ENCODE data around the gene LAMC3. TPM values are rescaled to one million over a fixed set of nuclear protein-coding genes. Genes with fewer than 3 reads are reported as not detected.

Gene LAMC3
- total RNA-seq, 2 experiments from 2014 or later: 0.19 to 2.2 TPM

DNA sequence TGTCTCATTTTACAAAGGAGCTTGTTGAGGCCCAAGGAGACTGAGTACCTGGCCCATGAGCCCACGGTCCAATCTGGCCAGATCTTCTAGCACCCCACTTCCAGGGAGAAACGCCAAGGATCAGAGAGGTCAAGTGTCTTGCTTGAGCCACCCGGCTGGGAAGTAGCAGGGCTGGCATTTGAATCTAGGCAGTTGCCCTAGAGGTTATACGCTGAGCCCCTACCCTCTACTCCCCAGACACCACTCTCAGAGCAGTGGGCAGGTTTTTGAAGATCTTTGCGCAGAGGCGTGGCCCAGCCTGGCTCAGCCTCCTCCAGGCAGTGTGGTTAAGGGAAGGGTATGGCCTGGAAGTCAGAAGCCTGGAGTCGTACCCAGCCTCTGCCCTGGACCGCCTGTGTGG is 110.6 kb downstream of the LAMC3 start:
- H3K36me3 ChIP-seq (ENCODE audit: insufficient read depth, low read length): no peaks in the 10 kb centered on the region
- CTCF ChIA-PET (ENCODE audit: unreplicated experiment): no interaction called here
- no peak overlapping the region for H2AFZ ChIP-seq (ENCODE audit: low read length)
- H3K4me1 ChIP-seq (ENCODE audit: insufficient read depth, low read length, poor library complexity, severe bottlenecking): no peaks in the 10 kb centered on the region
- H3K4me3 ChIP-seq (ENCODE audit: low read depth, low read length, poor library complexity, severe bottlenecking): no peak overlapping the region
- intact Hi-C loops (cut with micrococcal nuclease; ENCODE audit: unreplicated experiment): no loop called here
- POLR2A ChIA-PET: interaction anchor here (0.7 kb wide), 1 partner anchor 10 kb away, joined by 3 read pairs; no protein-coding TSS in a partner anchor
- no peaks in the 10 kb centered on the region for H3K9me2 ChIP-seq (ENCODE audit: insufficient read depth, low read length)
- no peak for DNase-seq (ENCODE audit: low spot score)
- H3K4me2 ChIP-seq (ENCODE audit: low read length): no peak overlapping the region
- H3K9me3 ChIP-seq (ENCODE audit: low read length): no peaks in the 10 kb centered on the region
- no peaks in the 10 kb centered on the region for H4K20me1 ChIP-seq (ENCODE audit: insufficient read depth, low read length)
- TF ChIP-seq EZH2phosphoT487 (IDR thresholded peaks at IDR 0.05; ENCODE audit: borderline replicate concordance, low read depth, low read length) (no peak), CTCF (conservative IDR thresholded peaks at IDR 0.05; ENCODE audit: low read length) (no peak)
- no peak overlapping the region for H3K27ac ChIP-seq (ENCODE audit: low read depth, low read length, poor library complexity, severe bottlenecking)
- no TSS peak for BruUV-seq (replicated peaks)
- no peaks in the 10 kb centered on the region; the same call in 1 of the 2 replicates for H3K79me2 ChIP-seq (ENCODE audit: insufficient read depth, low read depth, low read length)

- CTCF ChIA-PET (ENCODE audit: unreplicated experiment): no interaction called here
- intact Hi-C loops (cut with micrococcal nuclease; ENCODE audit: unreplicated experiment): no loop called here
- no peak overlapping the region for H3K4me2 ChIP-seq (ENCODE audit: low read length)
Measured at GRCh38 chr9:131120620-131121228, 111.8 kb downstream of the LAMC3 start.

More at GRCh38 chr9:131120620-131121228, 111.8 kb downstream of the LAMC3 start:
- H3K4me1 ChIP-seq (ENCODE audit: insufficient read depth, low read length, poor library complexity, severe bottlenecking): no peaks in the 10 kb centered on the region
- no TSS peak for BruUV-seq (replicated peaks)
- no peaks in the 10 kb centered on the region for H4K20me1 ChIP-seq (ENCODE audit: insufficient read depth, low read length)
- peaks cover 2% of the 10 kb centered on the region for H3K79me2 ChIP-seq (ENCODE audit: insufficient read depth, low read depth, low read length)
- no peak overlapping the region for H2AFZ ChIP-seq (ENCODE audit: low read length)
- POLR2A ChIA-PET: interaction anchor here (0.6 kb wide), 1 partner anchor 10 kb away, joined by 7 read pairs; no protein-coding TSS in a partner anchor
- H3K9me2 ChIP-seq (ENCODE audit: insufficient read depth, low read length): no peaks in the 10 kb centered on the region
- TF ChIP-seq EZH2phosphoT487 (IDR thresholded peaks at IDR 0.05; ENCODE audit: borderline replicate concordance, low read depth, low read length) (no peak), CTCF (conservative IDR thresholded peaks at IDR 0.05; ENCODE audit: low read length) (no peak)
- H3K4me3 ChIP-seq (ENCODE audit: low read depth, low read length, poor library complexity, severe bottlenecking): no peak overlapping the region
- no peaks in the 10 kb centered on the region for H3K36me3 ChIP-seq (ENCODE audit: insufficient read depth, low read length)
- no peaks in the 10 kb centered on the region for H3K9me3 ChIP-seq (ENCODE audit: low read length)
- no peak overlapping the region for H3K27ac ChIP-seq (ENCODE audit: low read depth, low read length, poor library complexity, severe bottlenecking)
- no peak for DNase-seq (ENCODE audit: low spot score)
